Psoas muscle (tissue), 8 donors: ENCODE measurements around the gene CMTM4. TPM values are rescaled to one million over a fixed set of nuclear protein-coding genes. Genes with fewer than 3 reads are reported as not detected.

Experiments
- ATAC-seq, 4 donors: fragments of 200-7000 bp; cut with Tn5 transposase; one replicate each; pipeline ENCODE4 v1.9.1; 2020; ENCODE audit warnings: moderate library complexity in 3 of 4, mild to moderate bottlenecking in 2 of 4
- DNase-seq, 2 donors: peaks; one replicate each; pipeline ENCODE4 v3.0.0-alpha.2; 2020
- H3K27ac ChIP-seq: fragments of 200-600 bp; one replicate; pipeline ENCODE4 v1.8.0; 2022
- H3K27me3 ChIP-seq, 3 donors: fragments of 200-600 bp in 1 of 3; one replicate each; pipeline versions ENCODE4 v1.6.1 to v1.8.0; 2013 to 2022; ENCODE audit warnings: low read length in 2 of 3, mild to moderate bottlenecking in 2 of 3, moderate library complexity in 1 of 3; ENCODE audit not compliant: insufficient read depth in 3 of 3
- H3K36me3 ChIP-seq, 2 donors: fragments of 200-600 bp in 1 of 2; one replicate each; pipeline versions ENCODE4 v1.6.1 to v1.8.0; 2013 to 2022; ENCODE audit warnings: low read depth in 1 of 2, mild to moderate bottlenecking in 1 of 2, moderate library complexity in 1 of 2; ENCODE audit not compliant: insufficient read depth in 1 of 2
- H3K4me1 ChIP-seq: fragments of 200-600 bp; one replicate; pipeline ENCODE4 v1.8.0; 2022
- H3K4me3 ChIP-seq: fragments of 200-600 bp; one replicate; pipeline ENCODE4 v1.8.0; 2022; ENCODE audit warnings: mild to moderate bottlenecking
- H3K9me3 ChIP-seq: fragments of 200-600 bp; one replicate; pipeline ENCODE4 v1.8.0; 2022
- CTCF ChIP-seq: fragments of 200-600 bp; IDR thresholded peaks from one replicate; pipeline ENCODE4 v1.8.0; 2022; ENCODE audit warnings: antibody characterized with exemption
- WGBS, 3 donors: extraction: QIAGEN DNeasy Blood & Tissue Kit; methylation state at CpG; one replicate each; pipeline versions ENCODE4 v1.1.6 to v1.1.7; 2013; 5-methylcytosine and 5-hydroxymethylcytosine counted together
- intact Hi-C, 2 donors: fragments of 100-400 bp; cut with DNase I; formaldehyde crosslinking; loops; one replicate each; pipeline versions ENCODE4 v1.11.0 to v1.14.2; 2022
- polyA plus RNA-seq, 3 donors: library from polyadenylated mRNA; stranded (reverse); fragments of 200-250 nt; gene quantifications; one replicate each; pipeline ENCODE4 v1.2.3, GENCODE V29; 2013
- total RNA-seq, 4 donors: library from RNA; stranded (reverse); fragmentation: NEBNext Ultra II Directional in 2 of 4; extraction: Animal tissue kit (Norgen Biotek cat#: 25700) in 2 of 4; gene quantifications; one replicate each; pipeline versions ENCODE4 v1.2.1 to v1.2.4, GENCODE V29; 2021 to 2023
- donor health status: healthy with polysubstance abuse.
- donor health status: DM: no; HTN: no; CAD: no; lungs with moderate emphysema.
- donor health status: Bipolar disorder and iron deficiency.
- donor health status: healthy.
- donor health status: DM: yes; HTN: yes; CAD: no.
- donor health status: DM: no; HTN: no; CAD: no.
- donor health status: DM: no; HTN: no; CAD: no.
- donor health status: DM: yes; HTN: yes; CAD: no.

Gene CMTM4
- total and polyA plus RNA-seq, 7 donors, result 2.3 to 10.3 (median 7.7) TPM

- WGBS, 3 donors, result 82 to 89% (median 82%) methylated on average over 6 of the region's 6 CpGs
- no peak overlapping the region for H3K4me3 ChIP-seq
- no peak for DNase-seq
- H3K9me3 ChIP-seq, result no peaks in the 10 kb centered on the region
- intact Hi-C loops, result no loop called here
- no peaks in the 10 kb centered on the region for H3K36me3 ChIP-seq
- TF ChIP-seq CTCF, result no peak
- ATAC-seq, result no peak
- H3K27me3 ChIP-seq, result no peaks in the 10 kb centered on the region
- H3K27ac ChIP-seq, result no peak overlapping the region
- H3K4me1 ChIP-seq, result no peaks in the 10 kb centered on the region
These were observed 18.7 kb downstream of the CMTM4 start for GRCh38 chr16:66677836-66678235.

GRCh38 chr16:66677179-66677578 lies 19.4 kb downstream of the CMTM4 start:
- Histone ChIP-seq H3K9me3 (no peaks in the 10 kb centered on the region), H3K4me1 (no peaks in the 10 kb centered on the region), H3K4me3 (no peak overlapping the region), H3K27ac (no peak overlapping the region), H3K36me3 (no peaks in the 10 kb centered on the region), H3K27me3 (no peaks in the 10 kb centered on the region)
- no peak for ATAC-seq
- TF ChIP-seq CTCF, result no peak
- intact Hi-C loops, result no loop called here
- 90 to 94% (median 92%) methylated on average over 7 of the region's 7 CpGs for WGBS, 3 donors
- no peak for DNase-seq

GRCh38 chr16:66676599-66676998 lies 19.9 kb downstream of the CMTM4 start:
- intact Hi-C loops, result no loop called here
- H3K27ac ChIP-seq, result no peak overlapping the region
- H3K4me1 ChIP-seq, result no peaks in the 10 kb centered on the region
- H3K27me3 ChIP-seq, result no peaks in the 10 kb centered on the region
- ATAC-seq (no peak), DNase-seq (no peak)
- no peak for TF ChIP-seq CTCF
- H3K4me3 ChIP-seq, result no peak overlapping the region
- WGBS, 3 donors, result 82 to 92% (median 86%) methylated on average over 3 of the region's 3 CpGs
- no peaks in the 10 kb centered on the region for H3K9me3 ChIP-seq
- H3K36me3 ChIP-seq, result no peaks in the 10 kb centered on the region

GRCh38 chr16:66673691-66674090 lies 22.9 kb downstream of the CMTM4 start:
- intact Hi-C loops, result no loop called here
- TF ChIP-seq CTCF, result no peak
- ATAC-seq (no peak), DNase-seq (no peak)
- H3K9me3 ChIP-seq, result no peaks in the 10 kb centered on the region
- 77 to 82% (median 82%) methylated on average over 2 of the region's 2 CpGs for WGBS, 3 donors
- H3K27ac ChIP-seq, result no peak overlapping the region
- H3K4me3 ChIP-seq, result no peak overlapping the region
- no peaks in the 10 kb centered on the region for H3K27me3 ChIP-seq
- no peaks in the 10 kb centered on the region for H3K36me3 ChIP-seq
- no peaks in the 10 kb centered on the region for H3K4me1 ChIP-seq

GRCh38 chr16:66670691-66671388 lies 25.7 kb downstream of the CMTM4 start:
- no peak for TF ChIP-seq CTCF
- Histone ChIP-seq H3K9me3 (no peaks in the 10 kb centered on the region), H3K4me3 (no peak overlapping the region), H3K36me3 (no peaks in the 10 kb centered on the region), H3K27me3 (no peaks in the 10 kb centered on the region), H3K27ac (no peak overlapping the region), H3K4me1 (no peaks in the 10 kb centered on the region)
- intact Hi-C loops, result no loop called here
- ATAC-seq (no peak), DNase-seq (no peak)
- WGBS, 3 donors, result 88 to 92% (median 90%) methylated on average over 10 of the region's 10 CpGs
